Measurements from ENCODE around the gene ZNF441.

Gene ZNF441

DNA sequence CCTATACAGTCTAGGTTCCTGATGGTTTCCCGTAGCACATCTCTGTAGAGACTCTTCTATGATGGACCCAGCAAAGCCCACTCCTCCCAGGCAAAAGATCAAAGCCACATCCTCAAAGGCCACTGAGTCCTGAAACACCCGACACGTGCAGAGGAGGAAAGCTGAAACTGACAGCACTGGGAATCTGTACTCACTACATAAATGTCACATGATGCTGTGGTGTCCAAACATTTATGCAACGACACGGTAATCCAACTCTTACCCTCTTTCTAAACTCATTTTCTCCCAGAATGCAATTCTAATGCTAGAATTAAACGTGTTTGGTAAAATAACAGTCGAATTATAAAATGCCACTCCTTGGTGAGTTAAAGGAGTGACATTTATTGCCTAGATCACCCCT is 7.0 kb upstream of the ZNF441 start:
- CTCF ChIA-PET = no interaction called here
- no peaks in the 10 kb centered on the region for H3K4me1 ChIP-seq (ENCODE audit: control insufficient read depth, insufficient read depth, low read length)

DNA sequence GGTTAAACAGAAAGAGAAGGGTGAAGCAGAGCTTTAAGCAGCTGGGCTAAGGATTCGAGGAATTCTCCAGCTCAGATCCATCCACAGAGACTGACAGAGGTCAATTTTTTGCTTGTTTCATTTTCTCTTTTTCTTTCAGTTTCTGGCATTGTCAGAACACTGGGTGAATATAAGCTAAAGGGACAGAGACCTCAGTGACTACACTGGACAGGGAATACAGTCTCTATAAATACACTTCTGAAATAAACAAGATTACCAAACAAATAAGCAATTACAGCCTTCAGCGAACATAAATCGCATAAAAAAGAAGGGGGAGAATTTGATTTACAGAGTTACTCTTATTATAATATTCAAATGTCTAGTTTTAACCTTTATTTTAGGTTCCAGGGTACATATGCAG is 3.7 kb upstream of the ZNF441 start:
- Histone ChIP-seq H3K9me3 (ENCODE audit: control insufficient read depth, insufficient read depth, low read depth, low read length) (no peaks in the 10 kb centered on the region), H3K27ac (ENCODE audit: extremely low read depth, low read depth, low read length) (no peak overlapping the region), H3K36me3 (ENCODE audit: control insufficient read depth in 2 of 2, insufficient read depth in 1 of 2, low read length in 2 of 2) (no peaks in the 10 kb centered on the region), H3K4me3 (ENCODE audit: low read depth, low read length) (no peak overlapping the region), H3K4me1 (ENCODE audit: control insufficient read depth, insufficient read depth, low read length) (no peaks in the 10 kb centered on the region)
- POLR2A ChIA-PET = interaction anchor here (0.6 kb wide), 1 partner anchor 52 kb away, joined by 3 read pairs; no protein-coding TSS in a partner anchor
- CTCF ChIA-PET = interaction anchor here (0.9 kb wide), 1 partner anchor 34 kb away, joined by 3 read pairs; no protein-coding TSS in a partner anchor
- TF ChIP-seq, protein P1, sequence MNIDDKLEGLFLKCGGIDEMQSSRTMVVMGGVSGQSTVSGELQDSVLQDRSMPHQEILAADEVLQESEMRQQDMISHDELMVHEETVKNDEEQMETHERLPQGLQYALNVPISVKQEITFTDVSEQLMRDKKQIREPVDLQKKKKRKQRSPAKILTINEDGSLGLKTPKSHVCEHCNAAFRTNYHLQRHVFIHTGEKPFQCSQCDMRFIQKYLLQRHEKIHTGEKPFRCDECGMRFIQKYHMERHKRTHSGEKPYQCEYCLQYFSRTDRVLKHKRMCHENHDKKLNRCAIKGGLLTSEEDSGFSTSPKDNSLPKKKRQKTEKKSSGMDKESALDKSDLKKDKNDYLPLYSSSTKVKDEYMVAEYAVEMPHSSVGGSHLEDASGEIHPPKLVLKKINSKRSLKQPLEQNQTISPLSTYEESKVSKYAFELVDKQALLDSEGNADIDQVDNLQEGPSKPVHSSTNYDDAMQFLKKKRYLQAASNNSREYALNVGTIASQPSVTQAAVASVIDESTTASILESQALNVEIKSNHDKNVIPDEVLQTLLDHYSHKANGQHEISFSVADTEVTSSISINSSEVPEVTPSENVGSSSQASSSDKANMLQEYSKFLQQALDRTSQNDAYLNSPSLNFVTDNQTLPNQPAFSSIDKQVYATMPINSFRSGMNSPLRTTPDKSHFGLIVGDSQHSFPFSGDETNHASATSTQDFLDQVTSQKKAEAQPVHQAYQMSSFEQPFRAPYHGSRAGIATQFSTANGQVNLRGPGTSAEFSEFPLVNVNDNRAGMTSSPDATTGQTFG (tag by site-specific recombination; IDR thresholded peaks at IDR 0.05; ENCODE audit: borderline replicate concordance) = no peak
- TF ChIP-seq, protein P2, sequence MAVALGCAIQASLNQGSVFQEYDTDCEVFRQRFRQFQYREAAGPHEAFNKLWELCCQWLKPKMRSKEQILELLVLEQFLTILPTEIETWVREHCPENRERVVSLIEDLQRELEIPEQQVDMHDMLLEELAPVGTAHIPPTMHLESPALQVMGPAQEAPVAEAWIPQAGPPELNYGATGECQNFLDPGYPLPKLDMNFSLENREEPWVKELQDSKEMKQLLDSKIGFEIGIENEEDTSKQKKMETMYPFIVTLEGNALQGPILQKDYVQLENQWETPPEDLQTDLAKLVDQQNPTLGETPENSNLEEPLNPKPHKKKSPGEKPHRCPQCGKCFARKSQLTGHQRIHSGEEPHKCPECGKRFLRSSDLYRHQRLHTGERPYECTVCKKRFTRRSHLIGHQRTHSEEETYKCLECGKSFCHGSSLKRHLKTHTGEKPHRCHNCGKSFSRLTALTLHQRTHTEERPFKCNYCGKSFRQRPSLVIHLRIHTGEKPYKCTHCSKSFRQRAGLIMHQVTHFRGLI (tag by site-specific recombination; IDR thresholded peaks at IDR 0.05) = no peak
- TF ChIP-seq ZNF548 (tag by site-specific recombination; IDR thresholded peaks at IDR 0.05) = no peak
- TF ChIP-seq KLF10 (tag by site-specific recombination; IDR thresholded peaks at IDR 0.05) = no peak
- no peak for TF ChIP-seq ZNF837 (tag by site-specific recombination; IDR thresholded peaks at IDR 0.05)
- no peak for TF ChIP-seq ZIC2 (tag by site-specific recombination; IDR thresholded peaks at IDR 0.05)
- TF ChIP-seq, protein P3, sequence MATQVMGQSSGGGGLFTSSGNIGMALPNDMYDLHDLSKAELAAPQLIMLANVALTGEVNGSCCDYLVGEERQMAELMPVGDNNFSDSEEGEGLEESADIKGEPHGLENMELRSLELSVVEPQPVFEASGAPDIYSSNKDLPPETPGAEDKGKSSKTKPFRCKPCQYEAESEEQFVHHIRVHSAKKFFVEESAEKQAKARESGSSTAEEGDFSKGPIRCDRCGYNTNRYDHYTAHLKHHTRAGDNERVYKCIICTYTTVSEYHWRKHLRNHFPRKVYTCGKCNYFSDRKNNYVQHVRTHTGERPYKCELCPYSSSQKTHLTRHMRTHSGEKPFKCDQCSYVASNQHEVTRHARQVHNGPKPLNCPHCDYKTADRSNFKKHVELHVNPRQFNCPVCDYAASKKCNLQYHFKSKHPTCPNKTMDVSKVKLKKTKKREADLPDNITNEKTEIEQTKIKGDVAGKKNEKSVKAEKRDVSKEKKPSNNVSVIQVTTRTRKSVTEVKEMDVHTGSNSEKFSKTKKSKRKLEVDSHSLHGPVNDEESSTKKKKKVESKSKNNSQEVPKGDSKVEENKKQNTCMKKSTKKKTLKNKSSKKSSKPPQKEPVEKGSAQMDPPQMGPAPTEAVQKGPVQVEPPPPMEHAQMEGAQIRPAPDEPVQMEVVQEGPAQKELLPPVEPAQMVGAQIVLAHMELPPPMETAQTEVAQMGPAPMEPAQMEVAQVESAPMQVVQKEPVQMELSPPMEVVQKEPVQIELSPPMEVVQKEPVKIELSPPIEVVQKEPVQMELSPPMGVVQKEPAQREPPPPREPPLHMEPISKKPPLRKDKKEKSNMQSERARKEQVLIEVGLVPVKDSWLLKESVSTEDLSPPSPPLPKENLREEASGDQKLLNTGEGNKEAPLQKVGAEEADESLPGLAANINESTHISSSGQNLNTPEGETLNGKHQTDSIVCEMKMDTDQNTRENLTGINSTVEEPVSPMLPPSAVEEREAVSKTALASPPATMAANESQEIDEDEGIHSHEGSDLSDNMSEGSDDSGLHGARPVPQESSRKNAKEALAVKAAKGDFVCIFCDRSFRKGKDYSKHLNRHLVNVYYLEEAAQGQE (tag by site-specific recombination; IDR thresholded peaks at IDR 0.05) = no peak
- TF ChIP-seq ZNF10 (tag by site-specific recombination; IDR thresholded peaks at IDR 0.05) = no peak
- TF ChIP-seq ZNF350 (tag by site-specific recombination; IDR thresholded peaks at IDR 0.05) = no peak
- no peak for TF ChIP-seq HOXA7 (CRISPR knock-in tag; IDR thresholded peaks at IDR 0.05; ENCODE audit: borderline replicate concordance)
- no peak for TF ChIP-seq ZNF157 (tag by site-specific recombination; IDR thresholded peaks at IDR 0.05)
- no peak for TF ChIP-seq GLI2 (tag by site-specific recombination; IDR thresholded peaks at IDR 0.05; ENCODE audit: borderline replicate concordance, low read depth)

More for the DNA sequence above, 7.0 kb upstream of the ZNF441 start:
- TF ChIP-seq ZNF335 (tag by site-specific recombination; conservative IDR thresholded peaks at IDR 0.05) = no peak
- TF ChIP-seq ZNF354C (tag by site-specific recombination; IDR thresholded peaks at IDR 0.05; ENCODE audit: borderline replicate concordance, low read depth) = no peak
- TF ChIP-seq, protein P4, sequence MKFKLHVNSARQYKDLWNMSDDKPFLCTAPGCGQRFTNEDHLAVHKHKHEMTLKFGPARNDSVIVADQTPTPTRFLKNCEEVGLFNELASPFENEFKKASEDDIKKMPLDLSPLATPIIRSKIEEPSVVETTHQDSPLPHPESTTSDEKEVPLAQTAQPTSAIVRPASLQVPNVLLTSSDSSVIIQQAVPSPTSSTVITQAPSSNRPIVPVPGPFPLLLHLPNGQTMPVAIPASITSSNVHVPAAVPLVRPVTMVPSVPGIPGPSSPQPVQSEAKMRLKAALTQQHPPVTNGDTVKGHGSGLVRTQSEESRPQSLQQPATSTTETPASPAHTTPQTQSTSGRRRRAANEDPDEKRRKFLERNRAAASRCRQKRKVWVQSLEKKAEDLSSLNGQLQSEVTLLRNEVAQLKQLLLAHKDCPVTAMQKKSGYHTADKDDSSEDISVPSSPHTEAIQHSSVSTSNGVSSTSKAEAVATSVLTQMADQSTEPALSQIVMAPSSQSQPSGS (tag by site-specific recombination; IDR thresholded peaks at IDR 0.05; ENCODE audit: low read depth) = no peak
- TF ChIP-seq ZFP3 (tag by site-specific recombination; IDR thresholded peaks at IDR 0.05; ENCODE audit: low read depth) = no peak
- TF ChIP-seq ZNF169 (tag by site-specific recombination; IDR thresholded peaks at IDR 0.05) = no peak
- TF ChIP-seq, protein P5, sequence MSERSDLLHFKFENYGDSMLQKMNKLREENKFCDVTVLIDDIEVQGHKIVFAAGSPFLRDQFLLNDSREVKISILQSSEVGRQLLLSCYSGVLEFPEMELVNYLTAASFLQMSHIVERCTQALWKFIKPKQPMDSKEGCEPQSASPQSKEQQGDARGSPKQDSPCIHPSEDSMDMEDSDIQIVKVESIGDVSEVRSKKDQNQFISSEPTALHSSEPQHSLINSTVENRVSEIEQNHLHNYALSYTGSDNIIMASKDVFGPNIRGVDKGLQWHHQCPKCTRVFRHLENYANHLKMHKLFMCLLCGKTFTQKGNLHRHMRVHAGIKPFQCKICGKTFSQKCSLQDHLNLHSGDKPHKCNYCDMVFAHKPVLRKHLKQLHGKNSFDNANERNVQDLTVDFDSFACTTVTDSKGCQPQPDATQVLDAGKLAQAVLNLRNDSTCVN (tag by site-specific recombination; optimal IDR thresholded peaks at IDR 0.05) = no peak
- no peak for TF ChIP-seq ZNF76 (tag by site-specific recombination; IDR thresholded peaks at IDR 0.05; ENCODE audit: borderline replicate concordance, low read depth)
- TF ChIP-seq ZNF2 (tag by site-specific recombination; IDR thresholded peaks at IDR 0.05) = no peak
- TF ChIP-seq, protein P6, sequence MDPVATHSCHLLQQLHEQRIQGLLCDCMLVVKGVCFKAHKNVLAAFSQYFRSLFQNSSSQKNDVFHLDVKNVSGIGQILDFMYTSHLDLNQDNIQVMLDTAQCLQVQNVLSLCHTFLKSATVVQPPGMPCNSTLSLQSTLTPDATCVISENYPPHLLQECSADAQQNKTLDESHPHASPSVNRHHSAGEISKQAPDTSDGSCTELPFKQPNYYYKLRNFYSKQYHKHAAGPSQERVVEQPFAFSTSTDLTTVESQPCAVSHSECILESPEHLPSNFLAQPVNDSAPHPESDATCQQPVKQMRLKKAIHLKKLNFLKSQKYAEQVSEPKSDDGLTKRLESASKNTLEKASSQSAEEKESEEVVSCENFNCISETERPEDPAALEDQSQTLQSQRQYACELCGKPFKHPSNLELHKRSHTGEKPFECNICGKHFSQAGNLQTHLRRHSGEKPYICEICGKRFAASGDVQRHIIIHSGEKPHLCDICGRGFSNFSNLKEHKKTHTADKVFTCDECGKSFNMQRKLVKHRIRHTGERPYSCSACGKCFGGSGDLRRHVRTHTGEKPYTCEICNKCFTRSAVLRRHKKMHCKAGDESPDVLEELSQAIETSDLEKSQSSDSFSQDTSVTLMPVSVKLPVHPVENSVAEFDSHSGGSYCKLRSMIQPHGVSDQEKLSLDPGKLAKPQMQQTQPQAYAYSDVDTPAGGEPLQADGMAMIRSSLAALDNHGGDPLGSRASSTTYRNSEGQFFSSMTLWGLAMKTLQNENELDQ (tag by site-specific recombination; IDR thresholded peaks at IDR 0.05; ENCODE audit: low read depth) = no peak
- TF ChIP-seq, protein P7, sequence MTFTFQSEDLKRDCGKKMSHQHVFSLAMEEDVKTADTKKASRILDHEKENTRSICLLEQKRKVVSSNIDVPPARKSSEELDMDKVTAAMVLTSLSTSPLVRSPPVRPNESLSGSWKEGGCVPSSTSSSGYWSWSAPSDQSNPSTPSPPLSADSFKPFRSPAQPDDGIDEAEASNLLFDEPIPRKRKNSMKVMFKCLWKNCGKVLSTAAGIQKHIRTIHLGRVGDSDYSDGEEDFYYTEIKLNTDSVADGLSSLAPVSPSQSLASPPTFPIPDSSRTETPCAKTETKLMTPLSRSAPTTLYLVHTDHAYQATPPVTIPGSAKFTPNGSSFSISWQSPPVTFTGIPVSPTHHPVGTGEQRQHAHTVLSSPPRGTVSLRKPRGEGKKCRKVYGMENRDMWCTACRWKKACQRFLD (tag by site-specific recombination; IDR thresholded peaks at IDR 0.05) = no peak
- H3K9me3 ChIP-seq (ENCODE audit: control insufficient read depth, insufficient read depth, low read depth, low read length) = no peaks in the 10 kb centered on the region
- POLR2A ChIA-PET = no interaction called here
- H3K36me3 ChIP-seq (ENCODE audit: control insufficient read depth in 2 of 2, insufficient read depth in 1 of 2, low read length in 2 of 2) = no peaks in the 10 kb centered on the region
- no peak overlapping the region for H3K27ac ChIP-seq (ENCODE audit: extremely low read depth, low read depth, low read length)
- H3K4me3 ChIP-seq (ENCODE audit: low read depth, low read length) = no peak overlapping the region

Data from HEK293 (cell line).